Embryonic facial prominence (tissue), 1 donor: ENCODE results near the gene TOP2B.

Experiments used
- DNase-seq: peaks from one replicate; pipeline ENCODE4 v3.0.0-alpha.2; 2016; ENCODE audit errors: extremely low spot score

Gene TOP2B

DNA sequence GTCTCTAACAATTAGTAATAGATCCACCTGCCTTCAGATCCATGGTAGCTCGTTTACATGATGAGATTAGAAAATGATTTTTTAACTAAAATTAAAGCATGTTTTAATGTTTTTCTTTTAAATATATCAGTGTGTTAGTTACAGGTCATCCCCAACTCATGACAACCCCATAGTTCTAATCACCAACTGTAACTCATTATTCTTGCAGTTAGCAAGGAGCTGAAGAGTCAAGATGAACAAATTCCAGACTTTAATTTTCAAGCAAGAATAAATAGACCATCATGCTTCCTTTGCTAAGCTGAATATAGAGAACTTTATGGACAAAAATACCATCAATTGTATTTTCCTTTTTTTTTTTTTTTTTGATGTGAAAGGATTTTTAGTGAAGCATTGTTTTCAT lies 101.1 kb downstream of the TOP2B start:
- no peak for DNase-seq

DNA sequence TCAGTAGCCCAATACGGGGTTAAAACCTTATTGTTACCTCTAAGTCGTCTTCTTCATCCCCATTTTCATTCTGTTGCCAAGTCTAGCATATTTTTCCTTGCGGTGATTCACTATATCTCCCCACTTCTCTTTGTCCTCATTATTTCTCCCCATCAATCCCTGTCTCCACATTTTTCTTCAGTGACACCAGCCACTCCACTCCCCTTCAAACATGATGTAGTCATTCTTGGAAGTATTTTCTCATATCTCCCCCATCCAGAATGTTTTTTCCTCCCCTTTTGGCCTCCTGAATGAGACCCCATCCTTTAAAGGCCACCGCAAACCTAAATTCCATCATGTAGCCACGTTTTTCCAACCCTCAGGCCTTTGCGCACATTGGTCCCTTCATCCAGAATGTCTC lies 105.9 kb downstream of the TOP2B start:
- no peak for DNase-seq

DNA sequence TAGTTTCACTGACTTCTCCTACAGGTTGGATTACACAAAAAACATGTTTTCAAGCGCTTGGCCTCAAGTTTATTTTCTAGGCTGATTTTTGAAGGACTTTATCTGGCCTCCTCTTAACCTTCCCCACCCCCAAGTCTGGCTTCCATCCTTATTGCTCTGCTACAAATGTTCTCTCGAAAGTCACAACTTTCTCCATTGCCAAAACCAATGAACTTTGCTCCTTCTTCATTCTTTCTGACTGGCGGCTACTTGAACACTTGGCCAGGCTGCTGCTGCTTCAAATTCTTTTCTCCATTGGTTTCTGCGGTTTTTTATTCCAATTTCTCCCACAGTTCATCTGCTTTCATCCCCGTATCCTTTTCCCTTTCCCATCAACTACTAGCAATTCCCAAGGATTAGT lies 106.6 kb downstream of the TOP2B start:
- DNase-seq, result no peak

DNA sequence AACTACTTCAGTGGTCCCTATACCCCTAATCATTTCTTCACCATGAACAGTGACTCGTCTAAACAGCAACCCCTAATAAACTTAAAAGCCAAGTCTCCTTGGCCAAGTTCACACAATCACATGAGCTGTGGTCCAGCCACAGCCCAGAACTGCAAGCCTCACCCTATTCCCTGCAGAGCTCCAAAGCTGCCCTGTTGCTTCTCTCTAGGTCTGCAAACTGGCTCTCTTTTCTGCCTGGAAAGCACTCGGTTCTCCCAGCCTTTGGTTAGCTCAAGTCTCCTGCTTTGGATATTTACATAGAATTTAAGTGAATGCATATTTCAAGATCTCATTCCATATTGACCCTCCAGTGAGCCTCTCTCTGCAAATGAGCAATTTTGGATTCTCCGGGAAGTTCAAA lies 107.0 kb downstream of the TOP2B start:
- no peak for DNase-seq

DNA sequence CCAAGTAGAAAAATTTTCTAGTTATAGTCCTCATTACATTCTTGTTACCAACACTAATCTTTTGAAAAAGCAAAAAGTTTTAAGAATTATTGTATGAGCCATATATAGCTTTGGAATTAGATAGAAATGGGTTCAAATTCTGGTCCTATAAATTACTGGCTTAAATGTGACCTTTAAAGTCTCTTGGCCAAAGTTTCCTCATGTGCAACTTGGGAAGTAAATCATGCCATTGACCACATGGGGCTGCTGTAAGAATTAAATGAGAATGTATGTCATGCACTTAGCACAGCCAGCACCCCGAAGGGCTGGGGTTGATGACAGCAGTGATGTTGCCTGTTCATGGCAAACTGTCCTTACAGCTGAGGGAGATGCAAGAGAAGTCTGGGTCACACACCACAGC lies 108.3 kb downstream of the TOP2B start:
- DNase-seq, result no peak

DNA sequence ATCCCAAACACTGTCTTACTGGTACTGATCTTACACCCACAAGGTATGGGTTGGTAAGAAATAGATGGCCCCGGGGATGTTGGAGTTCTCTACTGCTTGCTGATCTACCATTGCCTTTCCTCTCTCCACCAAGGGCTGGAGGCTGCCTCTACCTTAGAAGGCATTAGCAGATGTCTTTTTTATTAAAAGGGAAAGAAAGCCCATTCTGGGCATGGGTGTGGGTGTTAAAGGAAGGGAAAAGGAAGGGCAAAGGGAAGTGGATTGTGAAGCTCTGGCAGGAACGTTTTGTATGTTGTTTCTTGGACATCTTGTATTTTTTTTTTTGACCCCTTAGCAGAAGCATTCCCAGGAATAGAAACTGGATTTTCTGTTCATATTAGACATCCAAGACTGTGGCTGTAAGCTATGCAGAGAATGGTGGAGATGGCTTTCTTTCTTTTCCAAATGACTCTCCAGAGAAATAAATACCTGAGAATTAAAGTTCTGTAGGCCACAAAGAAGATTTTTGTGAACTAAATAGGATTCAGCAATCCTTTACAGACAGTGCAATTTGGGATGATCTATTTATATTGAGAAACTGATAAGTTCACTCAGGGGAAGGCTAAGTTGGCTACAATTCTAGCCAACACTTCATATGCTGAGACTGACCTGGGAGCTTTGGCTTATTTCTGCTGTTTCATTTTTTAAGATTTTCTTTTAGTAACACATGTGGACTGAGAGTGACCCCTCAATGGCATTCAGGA lies 108.8 kb downstream of the TOP2B start:
- no peak for DNase-seq

DNA sequence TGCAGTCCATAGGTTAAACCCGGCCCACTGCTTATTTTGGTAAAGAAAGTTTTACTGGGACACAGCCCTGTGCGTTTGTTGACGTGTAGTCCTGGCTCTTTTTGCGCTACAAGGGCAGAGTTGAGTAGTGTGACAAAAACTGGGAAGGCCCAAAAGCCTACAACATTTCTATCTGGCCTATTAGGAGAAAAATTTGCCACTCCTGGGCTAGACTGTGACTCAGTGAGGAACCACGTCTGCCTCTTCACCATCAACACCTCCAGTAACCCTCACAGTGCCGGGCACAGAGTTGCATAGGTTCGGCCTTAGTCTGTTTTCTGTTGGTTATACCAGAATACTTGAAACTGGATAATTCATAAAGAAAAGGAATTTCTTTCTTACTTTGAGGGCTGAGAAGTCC lies 110.3 kb downstream of the TOP2B start:
- DNase-seq, result no peak

DNA sequence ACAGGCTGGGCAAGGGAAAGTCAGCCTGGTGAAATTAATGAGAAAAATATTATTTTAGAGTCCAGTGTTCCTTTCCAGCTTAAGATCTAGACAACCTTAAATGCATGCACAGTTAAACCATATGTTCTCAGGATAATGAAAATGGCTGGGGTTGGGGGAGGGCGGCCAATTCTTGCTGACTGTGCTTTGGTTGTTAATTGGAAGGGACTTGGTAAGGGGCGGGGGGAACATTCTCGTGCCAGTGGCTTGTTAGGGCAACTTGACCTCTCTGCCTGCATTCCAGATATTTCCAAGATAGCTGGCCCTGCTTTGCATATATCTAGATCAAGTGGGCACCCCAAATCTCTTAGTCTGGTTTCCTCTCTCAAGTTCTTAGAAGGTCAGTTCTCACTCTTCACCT lies 112.5 kb downstream of the TOP2B start:
- DNase-seq, result no peak

DNA sequence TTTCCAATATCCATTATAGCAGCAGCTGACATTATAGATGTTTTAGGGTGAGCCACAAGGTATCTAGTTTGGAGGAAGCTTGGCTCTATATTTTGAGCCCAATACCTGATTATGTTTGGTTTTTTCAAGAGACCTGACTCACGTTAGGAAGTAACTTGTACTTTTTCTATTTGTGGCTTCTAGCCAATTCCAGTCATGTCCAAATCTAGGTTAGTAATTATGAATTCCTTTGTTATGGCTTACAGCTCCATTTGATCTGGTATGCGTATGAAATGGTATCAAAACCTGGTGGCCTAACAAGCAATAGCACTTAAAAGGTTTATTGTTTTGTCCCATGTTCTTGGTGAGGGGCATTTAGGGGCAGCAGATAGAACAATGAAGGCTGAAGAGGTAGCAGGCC lies 115.9 kb downstream of the TOP2B start:
- no peak for DNase-seq

DNA sequence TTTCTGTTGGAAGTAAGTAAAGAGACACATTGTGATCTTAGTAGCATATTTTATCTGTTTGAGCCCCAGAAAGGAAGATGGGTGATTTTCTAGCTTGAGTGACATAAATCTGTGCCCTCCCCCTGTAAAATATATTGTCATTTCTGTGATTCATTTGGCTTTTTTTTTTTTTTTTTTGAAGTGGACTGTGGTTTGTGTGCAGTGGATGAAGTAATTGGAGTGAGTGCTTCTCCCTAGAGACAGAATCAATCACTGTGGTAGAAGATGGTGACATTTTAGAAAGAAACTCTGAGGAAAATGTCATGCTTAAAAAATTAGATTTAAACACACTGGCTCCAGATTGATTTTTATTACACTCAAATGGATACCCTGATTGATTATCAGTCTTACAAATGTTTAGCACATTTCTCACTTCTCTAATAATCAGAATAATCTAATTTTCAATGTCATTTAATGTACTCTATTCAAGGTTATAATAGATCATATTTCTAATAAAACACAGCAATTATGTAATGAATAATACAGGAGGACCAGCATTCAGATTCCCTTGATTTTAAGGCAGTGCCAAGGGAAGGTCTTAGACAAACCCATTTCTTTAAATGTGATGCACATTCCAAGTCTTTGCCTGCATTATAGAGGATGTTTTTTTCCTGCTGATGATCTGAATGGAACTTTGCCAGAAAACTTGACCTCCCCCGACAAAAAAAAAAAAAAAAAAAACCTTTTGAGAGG lies 116.6 kb downstream of the TOP2B start:
- DNase-seq, result no peak
